SK-N-SH (cell line): ENCODE results near the gene SLC16A8. TPM values are rescaled to one million over a fixed set of nuclear protein-coding genes. Genes with fewer than 3 reads are reported as not detected.

Experiments
- CTCF ChIA-PET: fragments of 300-600, 350-600 bp; formaldehyde crosslinking; extraction: SDS; loops from one replicate; lab custom pipeline; 2021; lab: Yijun Ruan, JAX
- POLR2A ChIA-PET: fragments of 350-600 bp; sonication (Branson Sonifier 250); formaldehyde crosslinking; extraction: SDS; loops from one replicate; lab custom pipeline; 2020; ENCODE audit warnings: antibody characterized with exemption, inconsistent platforms; lab: Yijun Ruan, JAX
- DNase-seq: peaks from one replicate; pipeline ENCODE4 v3.0.0; 2012
- H2AFZ ChIP-seq: fragments of 200-600 bp; sonication (generic); 2 replicates; pipeline ENCODE4 v1.8.1; 2016; ENCODE audit warnings: antibody characterized with exemption, mild to moderate bottlenecking, low read depth
- H3F3A ChIP-seq: fragments of 200-600 bp; sonication (generic); replicated peaks from 2 replicates; pipeline ENCODE3; 2016; ENCODE audit warnings: antibody characterized with exemption, mild to moderate bottlenecking; ENCODE audit not compliant: insufficient read depth
- H3K27ac ChIP-seq, 2 experiments: fragments of 200-500 bp in 1 of 2; fragments of 200-600 bp in 1 of 2; sonication (Bioruptor generic) in 1 of 2; sonication (generic), shearing (Covaris generic) in 1 of 2; 2 replicates each; pipeline versions ENCODE4 v1.5.1 to v1.6.1; 2014 to 2016; ENCODE audit warnings: low read depth in 2 of 2, inconsistent platforms in 1 of 2, low read length in 1 of 2, mild to moderate bottlenecking in 1 of 2, mixed read lengths in 1 of 2
- H3K27me3 ChIP-seq: fragments of 200-600 bp; sonication (generic), shearing (Covaris generic); 2 replicates; pipeline ENCODE4 v1.6.1; 2016; ENCODE audit warnings: mixed run types; ENCODE audit not compliant: insufficient read depth
- H3K36me3 ChIP-seq, 2 experiments: fragments of 200-500 bp in 1 of 2; fragments of 200-600 bp in 1 of 2; sonication (Bioruptor generic) in 1 of 2; sonication (generic) in 1 of 2; replicated peaks in 1 of 2; 2 replicates each; pipeline versions ENCODE3 to v1.5.1; 2014 to 2016; ENCODE audit warnings: low read length in 1 of 2, mild to moderate bottlenecking in 1 of 2; ENCODE audit not compliant: insufficient read depth in 2 of 2, control insufficient read depth in 1 of 2
- H3K4me1 ChIP-seq, 2 experiments: fragments of 200-500 bp in 1 of 2; fragments of 200-600 bp in 1 of 2; sonication (Bioruptor generic) in 1 of 2; sonication (generic), shearing (Covaris generic) in 1 of 2; 2 replicates each; pipeline versions ENCODE4 v1.5.1 to v1.6.1; 2014 to 2016; ENCODE audit warnings: low read depth in 1 of 2, low read length in 1 of 2, mixed run types in 1 of 2; ENCODE audit not compliant: insufficient read depth in 2 of 2, control insufficient read depth in 1 of 2
- H3K4me2 ChIP-seq: fragments of 200-600 bp; sonication (generic), shearing (Covaris generic); 2 replicates; pipeline ENCODE4 v1.6.1; 2017; ENCODE audit warnings: mixed run types
- H3K4me3 ChIP-seq, 2 experiments: fragments of 200-500 bp in 1 of 2; fragments of 200-600 bp in 1 of 2; sonication (Bioruptor generic) in 1 of 2; sonication (generic), shearing (Covaris generic) in 1 of 2; 2 replicates each; pipeline versions ENCODE4 v1.5.1 to v1.8.1; 2014 to 2016; ENCODE audit warnings: low read depth in 2 of 2, inconsistent platforms in 1 of 2, low read length in 1 of 2, mild to moderate bottlenecking in 1 of 2, mixed read lengths in 1 of 2, moderate library complexity in 1 of 2
- H3K79me2 ChIP-seq: fragments of 200-600 bp; sonication (generic); 2 replicates; pipeline ENCODE4 v1.8.1; 2017; ENCODE audit warnings: mild to moderate bottlenecking; ENCODE audit not compliant: insufficient read depth
- H3K9ac ChIP-seq: fragments of 200-600 bp; sonication (generic); 2 replicates; pipeline ENCODE4 v1.6.1; 2017; ENCODE audit warnings: mixed run types
- H3K9me2 ChIP-seq: fragments of 200-600 bp; sonication (generic); 2 replicates; pipeline ENCODE4 v1.6.1; 2017; ENCODE audit warnings: mixed run types
- H3K9me3 ChIP-seq: fragments of 200-600 bp; sonication (generic); 2 replicates; pipeline ENCODE4 v1.6.1; 2017; ENCODE audit warnings: mixed run types, mild to moderate bottlenecking, moderate library complexity
- H4K20me1 ChIP-seq: fragments of 200-600 bp; sonication (generic); 2 replicates; pipeline ENCODE4 v1.6.1; 2017; ENCODE audit warnings: mild to moderate bottlenecking, mixed run types; ENCODE audit not compliant: insufficient read depth
- EP300 ChIP-seq, 2 experiments: IDR thresholded peaks; 2 replicates each; pipeline versions ENCODE4 v1.4.0 to v1.6.1; 2012; ENCODE audit warnings: borderline replicate concordance in 1 of 2, low read depth in 1 of 2, low read length in 1 of 2
- EZH2phosphoT487 ChIP-seq: fragments of 200-600 bp; sonication (generic); IDR thresholded peaks from 2 replicates; pipeline ENCODE4 v1.6.1; 2017; ENCODE audit warnings: low read depth, mixed run types, mild to moderate bottlenecking, antibody characterized with exemption, moderate library complexity, borderline replicate concordance
- FOSL2 ChIP-seq: IDR thresholded peaks from 2 replicates; pipeline ENCODE4 v1.4.0; 2012; ENCODE audit warnings: low read depth, mild to moderate bottlenecking, moderate library complexity, borderline replicate concordance
- FOXJ3 ChIP-seq: sonication (generic); formaldehyde crosslinking; IDR thresholded peaks from 2 replicates; pipeline ENCODE4 v1.5.1; 2020; ENCODE audit warnings: mild to moderate bottlenecking, missing genetic modification reagents
- FOXM1 ChIP-seq: IDR thresholded peaks from 2 replicates; pipeline ENCODE4 v1.4.0; 2012; ENCODE audit warnings: low read depth, mild to moderate bottlenecking
- GABPA ChIP-seq: IDR thresholded peaks from 2 replicates; pipeline ENCODE4 v1.4.0; 2012; ENCODE audit warnings: low read depth, mild to moderate bottlenecking
- JUND ChIP-seq: IDR thresholded peaks from 2 replicates; pipeline ENCODE4 v1.4.0; 2012
- MEF2A ChIP-seq: IDR thresholded peaks from 2 replicates; pipeline ENCODE4 v1.4.0; 2012; ENCODE audit warnings: low read depth, borderline replicate concordance
- MXI1 ChIP-seq: IDR thresholded peaks from 2 replicates; pipeline ENCODE4 v1.6.1; 2012; ENCODE audit warnings: mild to moderate bottlenecking, low read depth, low read length, improper control_type of control experiment
- NFIC ChIP-seq: IDR thresholded peaks from 2 replicates; pipeline ENCODE4 v1.4.0; 2012; ENCODE audit warnings: borderline replicate concordance
- NRF1 ChIP-seq: IDR thresholded peaks from 2 replicates; pipeline ENCODE4 v1.6.1; 2012; ENCODE audit warnings: low read depth, mild to moderate bottlenecking, low read length
- POLR2AphosphoS5 ChIP-seq: IDR thresholded peaks from 2 replicates; pipeline ENCODE4 v1.6.1; 2012; ENCODE audit warnings: low read depth, low read length
- RAD21 ChIP-seq: IDR thresholded peaks from 2 replicates; pipeline ENCODE4 v1.6.1; 2012; ENCODE audit warnings: mild to moderate bottlenecking, low read length
- RCOR1 ChIP-seq: fragments of 150-350 bp; IDR thresholded peaks from 2 replicates; pipeline ENCODE4 v1.6.1; 2017; ENCODE audit warnings: antibody characterized with exemption, low read length
- RXRA ChIP-seq: IDR thresholded peaks from 2 replicates; pipeline ENCODE4 v1.4.0; 2012; ENCODE audit warnings: low read depth, mild to moderate bottlenecking, borderline replicate concordance
- SIN3A ChIP-seq: IDR thresholded peaks from 2 replicates; pipeline ENCODE4 v1.6.1; 2012; ENCODE audit warnings: low read depth, mild to moderate bottlenecking, low read length, moderate library complexity, borderline replicate concordance
- TAF1 ChIP-seq: IDR thresholded peaks from 2 replicates; pipeline ENCODE4 v1.6.1; 2012; ENCODE audit warnings: low read depth, mild to moderate bottlenecking, low read length, moderate library complexity, borderline replicate concordance
- TCF12 ChIP-seq: IDR thresholded peaks from 2 replicates; pipeline ENCODE4 v1.4.0; 2012
- USF1 ChIP-seq: IDR thresholded peaks from 2 replicates; pipeline ENCODE4 v1.4.0; 2012; ENCODE audit warnings: low read depth, borderline replicate concordance
- USF2 ChIP-seq: fragments of 150-350 bp; IDR thresholded peaks from 2 replicates; pipeline ENCODE4 v1.6.1; 2017; ENCODE audit warnings: antibody characterized with exemption, low read length, low read depth, borderline replicate concordance
- YY1 ChIP-seq: IDR thresholded peaks from 2 replicates; pipeline ENCODE4 v1.4.0; 2012; ENCODE audit warnings: low read depth, mild to moderate bottlenecking
- WGBS: methylation state at CpG from one replicate; pipeline ENCODE4 v1.1.6; 2017; ENCODE audit warnings: low lambda C conversion rate; 5-methylcytosine and 5-hydroxymethylcytosine counted together
- polyA plus RNA-seq, 3 experiments: library from polyadenylated mRNA; depleted of rRNA; stranded (reverse); fragments of >200 nt; gene quantifications; 2 replicates each; pipeline ENCODE4 v1.2.3, GENCODE V29; 2012
- TF ChIP-seq, protein P1 (sequence below): IDR thresholded peaks from 2 replicates; pipeline ENCODE4 v1.4.0; 2012; ENCODE audit warnings: low read depth, borderline replicate concordance

SLC16A8 gene
- polyA plus RNA-seq, 1 of the 3 experiments (the other 2 are of a cell fraction): not detected

GRCh38 chr22:38074181-38075104 lies 9.5 kb downstream of the SLC16A8 start:
- Histone ChIP-seq H3K4me2 (no peak overlapping the region), H3K9me2 (no peaks in the 10 kb centered on the region), H3K79me2 (no peaks in the 10 kb centered on the region), H4K20me1 (no peaks in the 10 kb centered on the region), H2AFZ (no peak overlapping the region), H3K27ac (no peak overlapping the region), H3K9ac (no peak overlapping the region), H3K4me3 (no peak overlapping the region), H3K4me1 (no peaks in the 10 kb centered on the region), H3K9me3 (no peaks in the 10 kb centered on the region), H3K27me3 (no peaks in the 10 kb centered on the region), H3K36me3 (peaks cover 0 to 10% of the 10 kb centered on the region in 2 experiments), H3F3A (no peaks in the 10 kb centered on the region)
- CTCF ChIA-PET: interaction anchor here (1.6 kb wide), 1 partner anchor 22 kb away, joined by 5 read pairs; no protein-coding TSS in a partner anchor
- TF ChIP-seq, protein P1, sequence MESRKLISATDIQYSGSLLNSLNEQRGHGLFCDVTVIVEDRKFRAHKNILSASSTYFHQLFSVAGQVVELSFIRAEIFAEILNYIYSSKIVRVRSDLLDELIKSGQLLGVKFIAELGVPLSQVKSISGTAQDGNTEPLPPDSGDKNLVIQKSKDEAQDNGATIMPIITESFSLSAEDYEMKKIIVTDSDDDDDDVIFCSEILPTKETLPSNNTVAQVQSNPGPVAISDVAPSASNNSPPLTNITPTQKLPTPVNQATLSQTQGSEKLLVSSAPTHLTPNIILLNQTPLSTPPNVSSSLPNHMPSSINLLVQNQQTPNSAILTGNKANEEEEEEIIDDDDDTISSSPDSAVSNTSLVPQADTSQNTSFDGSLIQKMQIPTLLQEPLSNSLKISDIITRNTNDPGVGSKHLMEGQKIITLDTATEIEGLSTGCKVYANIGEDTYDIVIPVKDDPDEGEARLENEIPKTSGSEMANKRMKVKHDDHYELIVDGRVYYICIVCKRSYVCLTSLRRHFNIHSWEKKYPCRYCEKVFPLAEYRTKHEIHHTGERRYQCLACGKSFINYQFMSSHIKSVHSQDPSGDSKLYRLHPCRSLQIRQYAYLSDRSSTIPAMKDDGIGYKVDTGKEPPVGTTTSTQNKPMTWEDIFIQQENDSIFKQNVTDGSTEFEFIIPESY: no peak
- no peak for TF ChIP-seq SIN3A
- TF ChIP-seq EP300 (IDR thresholded peaks at IDR 0.05; ENCODE audit: borderline replicate concordance in 1 of 2, low read depth in 1 of 2, low read length in 1 of 2): no peak
- no peak for TF ChIP-seq EZH2phosphoT487
- no peak for TF ChIP-seq NRF1
- TF ChIP-seq FOXM1: no peak
- no peak for TF ChIP-seq NFIC
- DNase-seq: no peak
- WGBS: 90% methylated on average over 4 of the region's 47 CpGs
- POLR2A ChIA-PET: no interaction called here

DNA sequence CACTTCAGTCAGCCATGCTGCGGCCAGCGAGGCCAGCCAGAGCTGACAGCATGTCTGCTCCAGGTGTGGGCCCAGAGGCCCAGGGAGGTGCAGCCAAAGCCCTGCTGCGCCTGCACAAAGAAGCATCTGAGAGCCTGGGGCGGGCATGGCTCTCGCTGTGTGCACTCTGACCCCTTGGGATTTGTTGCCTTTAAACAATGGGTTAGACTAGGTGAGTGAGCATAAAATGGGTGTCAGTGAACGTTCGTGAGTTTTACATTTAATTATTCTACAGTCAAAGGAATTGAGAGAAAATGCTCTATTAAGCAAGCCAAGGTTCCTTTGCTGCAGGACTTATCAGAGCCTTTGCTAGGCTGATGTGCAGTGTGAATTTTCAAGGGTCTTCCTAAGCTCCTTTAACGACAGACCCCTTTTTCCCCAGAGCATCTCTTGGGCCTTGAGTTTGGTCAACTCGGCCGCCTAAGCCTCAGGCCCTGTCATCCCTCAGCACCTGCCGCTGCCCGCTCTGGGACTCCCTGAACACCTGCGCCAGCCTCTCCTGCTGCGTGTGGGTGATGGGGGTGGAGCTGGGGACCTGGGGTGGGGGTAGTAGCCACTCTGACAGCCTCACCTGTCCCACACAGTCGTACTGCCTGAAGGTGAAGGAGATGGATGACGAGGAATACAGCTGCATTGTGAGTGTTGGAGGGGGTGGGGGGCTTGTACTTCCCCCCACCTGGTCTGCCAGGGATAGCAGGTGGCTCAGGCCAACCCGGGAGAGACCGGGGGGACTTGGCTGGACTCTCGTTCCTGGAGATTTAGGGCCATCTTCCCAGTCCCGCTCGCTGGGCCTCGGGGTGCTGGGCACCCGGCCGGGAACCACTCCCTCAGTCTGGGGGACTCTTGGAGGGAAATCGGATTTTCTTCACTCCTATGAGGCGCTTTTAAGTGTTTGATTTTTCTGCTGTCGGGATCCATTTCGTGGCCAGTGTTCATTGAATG lies 10.5 kb downstream of the SLC16A8 start:
- no peaks in the 10 kb centered on the region for H3K9me3 ChIP-seq
- ChIA-PET CTCF (interaction anchor here (1.6 kb wide), 1 partner anchor 21 kb away, joined by 5 read pairs; no protein-coding TSS in a partner anchor), POLR2A (no interaction called here)
- H3K4me3 ChIP-seq: no peak overlapping the region
- H3K36me3 ChIP-seq: peaks cover 0 to 10% of the 10 kb centered on the region in 2 experiments
- H2AFZ ChIP-seq: no peak overlapping the region
- no peak for DNase-seq
- H3K9ac ChIP-seq: no peak overlapping the region
- H3F3A ChIP-seq: no peaks in the 10 kb centered on the region
- no peaks in the 10 kb centered on the region for H3K27me3 ChIP-seq
- H3K79me2 ChIP-seq: no peaks in the 10 kb centered on the region
- H3K4me1 ChIP-seq: no peaks in the 10 kb centered on the region
- H3K4me2 ChIP-seq: no peak overlapping the region
- 86% methylated on average over 8 of the region's 28 CpGs for WGBS
- no peaks in the 10 kb centered on the region for H4K20me1 ChIP-seq
- H3K27ac ChIP-seq: no peak overlapping the region
- H3K9me2 ChIP-seq: no peaks in the 10 kb centered on the region
- no peak for TF ChIP-seq RXRA
- no peak for TF ChIP-seq FOSL2
- TF ChIP-seq RCOR1: no peak
- TF ChIP-seq TCF12: no peak
- TF ChIP-seq YY1: no peak
- no peak for TF ChIP-seq POLR2AphosphoS5
- TF ChIP-seq EZH2phosphoT487: no peak
- TF ChIP-seq EP300 (IDR thresholded peaks at IDR 0.05; ENCODE audit: borderline replicate concordance in 1 of 2, low read depth in 1 of 2, low read length in 1 of 2): no peak
- TF ChIP-seq USF1: no peak
- no peak for TF ChIP-seq TAF1
- no peak for TF ChIP-seq SIN3A
- no peak for TF ChIP-seq JUND
- no peak for TF ChIP-seq MXI1
- no peak for TF ChIP-seq GABPA
- TF ChIP-seq RAD21: no peak
- TF ChIP-seq FOXJ3 (CRISPR knock-in tag): no peak
- no peak for TF ChIP-seq MEF2A
- no peak for TF ChIP-seq USF2
